ENCODE measurements around the gene CADM1. TPM values are rescaled to one million over a fixed set of nuclear protein-coding genes. Genes with fewer than 3 reads are reported as not detected.

CADM1 gene
- total and polyA plus RNA-seq, 2 donors from 2014 or later, result 24.0 to 33.5 TPM

GRCh38 chr11:115362997-115363396 is 141.2 kb downstream of the CADM1 start:
- H3K4me1 ChIP-seq (ENCODE audit: control insufficient read depth in 2 of 3, insufficient read depth in 2 of 3, low read depth in 1 of 3, low read length in 3 of 3), result no peaks in the 10 kb centered on the region
- no peak for DNase-seq
- H3K27me3 ChIP-seq (ENCODE audit: control insufficient read depth, insufficient read depth, low read length), result no peaks in the 10 kb centered on the region
- no peak for TF ChIP-seq CTCF (IDR thresholded peaks at IDR 0.05; ENCODE audit: borderline replicate concordance, extremely low read depth, insufficient read depth)
- no peaks in the 10 kb centered on the region for H3K36me3 ChIP-seq (ENCODE audit: control insufficient read depth in 2 of 3, insufficient read depth in 3 of 3, low read length in 3 of 3)
- FAIRE-seq, result no peak
- intact Hi-C loops (cut with DNase I), result no loop called here
- no peak overlapping the region for H3K4me3 ChIP-seq (ENCODE audit: low read length in 3 of 3)
- H3K9me3 ChIP-seq (ENCODE audit: control insufficient read depth in 2 of 3, insufficient read depth in 1 of 3, low read length in 3 of 3), result no peaks in the 10 kb centered on the region
- no peak overlapping the region for H3K9ac ChIP-seq (ENCODE audit: low read length in 3 of 3)
- no peak overlapping the region for H3K27ac ChIP-seq (ENCODE audit: low read depth in 2 of 2, low read length in 2 of 2)

GRCh38 chr11:115361025-115361424 is 143.2 kb downstream of the CADM1 start:
- DNase-seq, result no peak
- Histone ChIP-seq H3K9me3 (ENCODE audit: control insufficient read depth in 2 of 3, insufficient read depth in 1 of 3, low read length in 3 of 3) (no peaks in the 10 kb centered on the region), H3K4me1 (ENCODE audit: control insufficient read depth in 2 of 3, insufficient read depth in 2 of 3, low read depth in 1 of 3, low read length in 3 of 3) (no peaks in the 10 kb centered on the region), H3K27me3 (ENCODE audit: control insufficient read depth, insufficient read depth, low read length) (no peaks in the 10 kb centered on the region), H3K36me3 (ENCODE audit: control insufficient read depth in 2 of 3, insufficient read depth in 3 of 3, low read length in 3 of 3) (no peaks in the 10 kb centered on the region), H3K27ac (ENCODE audit: low read depth in 2 of 2, low read length in 2 of 2) (no peak overlapping the region), H3K9ac (ENCODE audit: low read length in 3 of 3) (no peak overlapping the region), H3K4me3 (ENCODE audit: low read length in 3 of 3) (no peak overlapping the region)
- no peak for TF ChIP-seq CTCF (IDR thresholded peaks at IDR 0.05; ENCODE audit: borderline replicate concordance, extremely low read depth, insufficient read depth)
- no peak for FAIRE-seq
- intact Hi-C loops (cut with DNase I), result no loop called here

- DNase-seq (no peak), FAIRE-seq (no peak)
- Histone ChIP-seq H3K36me3 (ENCODE audit: control insufficient read depth in 2 of 3, insufficient read depth in 3 of 3, low read length in 3 of 3) (no peaks in the 10 kb centered on the region), H3K27me3 (ENCODE audit: control insufficient read depth, insufficient read depth, low read length) (no peaks in the 10 kb centered on the region), H3K4me1 (ENCODE audit: control insufficient read depth in 2 of 3, insufficient read depth in 2 of 3, low read depth in 1 of 3, low read length in 3 of 3) (no peaks in the 10 kb centered on the region), H3K9me3 (ENCODE audit: control insufficient read depth in 2 of 3, insufficient read depth in 1 of 3, low read length in 3 of 3) (no peaks in the 10 kb centered on the region), H3K4me3 (ENCODE audit: low read length in 3 of 3) (no peak overlapping the region), H3K27ac (ENCODE audit: low read depth in 2 of 2, low read length in 2 of 2) (no peak overlapping the region), H3K9ac (ENCODE audit: low read length in 3 of 3) (no peak overlapping the region)
- intact Hi-C loops (cut with DNase I), result no loop called here
- TF ChIP-seq CTCF (IDR thresholded peaks at IDR 0.05; ENCODE audit: borderline replicate concordance, extremely low read depth, insufficient read depth), result no peak
These were observed 143.9 kb downstream of the CADM1 start for GRCh38 chr11:115360186-115360824.

GRCh38 chr11:115357066-115357465 is 147.1 kb downstream of the CADM1 start:
- no peaks in the 10 kb centered on the region for H3K27me3 ChIP-seq (ENCODE audit: control insufficient read depth, insufficient read depth, low read length)

More at GRCh38 chr11:115357066-115357465, 147.1 kb downstream of the CADM1 start:
- no peaks in the 10 kb centered on the region for H3K4me1 ChIP-seq (ENCODE audit: control insufficient read depth in 2 of 3, insufficient read depth in 2 of 3, low read depth in 1 of 3, low read length in 3 of 3)
- no peaks in the 10 kb centered on the region for H3K36me3 ChIP-seq (ENCODE audit: control insufficient read depth in 2 of 3, insufficient read depth in 3 of 3, low read length in 3 of 3)
- H3K9me3 ChIP-seq (ENCODE audit: control insufficient read depth in 2 of 3, insufficient read depth in 1 of 3, low read length in 3 of 3), result no peaks in the 10 kb centered on the region
- no peak for TF ChIP-seq CTCF (IDR thresholded peaks at IDR 0.05; ENCODE audit: borderline replicate concordance, extremely low read depth, insufficient read depth)
- no peak overlapping the region for H3K27ac ChIP-seq (ENCODE audit: low read depth in 2 of 2, low read length in 2 of 2)
- intact Hi-C loops (cut with DNase I), result no loop called here
- no peak overlapping the region for H3K4me3 ChIP-seq (ENCODE audit: low read length in 3 of 3)
- no peak overlapping the region for H3K9ac ChIP-seq (ENCODE audit: low read length in 3 of 3)
- no peak for FAIRE-seq
- no peak for DNase-seq
